Ovary (tissue), 3 donors: ENCODE data around the gene CDH16.

ENCODE experiments used
- POLR2A ChIP-seq: fragments of 450-650 bp; IDR thresholded peaks from one replicate; pipeline ENCODE4 v1.6.1; 2017; ENCODE audit warnings: antibody characterized with exemption, mild to moderate bottlenecking, moderate library complexity
- TF ChIP-seq, protein P1 (sequence below), 3 donors: fragments of 450-650 bp in 2 of 3; fragments of 200-600 bp in 1 of 3; IDR thresholded peaks; one replicate each; pipeline versions ENCODE4 v1.5.1 to v1.8.0; 2016 to 2022; ENCODE audit warnings: antibody characterized with exemption in 3 of 3, mild to moderate bottlenecking in 1 of 3
- donor health status: DM: no; HTN: no; CAD: no.

DNA sequence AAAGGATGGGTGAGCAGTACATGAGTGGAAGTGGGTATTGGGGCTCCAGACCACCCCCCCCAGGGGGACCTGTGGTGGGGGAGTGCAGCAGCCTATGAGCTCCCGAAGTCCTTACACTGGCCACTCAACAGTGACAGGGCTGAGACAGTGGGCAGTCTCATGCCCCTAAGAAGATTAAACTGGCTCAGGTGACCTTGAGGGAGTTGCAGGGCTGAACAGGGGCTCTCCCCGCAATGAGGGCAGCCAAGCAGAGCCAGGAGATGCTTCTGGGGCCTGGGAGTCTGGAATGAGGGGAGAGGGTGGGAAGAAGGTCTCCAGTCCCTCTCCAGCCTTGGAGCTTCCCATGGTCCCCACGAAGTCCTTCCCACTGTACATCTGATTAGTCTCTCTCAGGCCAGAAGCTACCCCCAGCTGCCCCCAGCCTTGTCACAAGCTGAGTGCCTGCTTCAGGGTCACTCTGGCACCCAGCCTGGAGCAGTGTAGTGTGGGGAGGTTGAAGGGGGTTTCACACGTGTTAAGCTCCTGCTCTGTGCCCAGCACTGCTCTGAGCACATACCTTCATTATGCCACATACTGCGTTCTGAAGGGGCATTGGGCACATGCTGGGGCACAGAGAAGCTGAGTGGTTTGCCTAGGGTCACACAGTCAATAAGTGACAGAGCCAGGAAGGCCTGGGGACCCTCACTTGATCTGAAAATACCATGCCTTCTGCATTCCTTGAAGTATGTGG lies 1.0 kb upstream of the CDH16 start:
- TF ChIP-seq, protein P1, sequence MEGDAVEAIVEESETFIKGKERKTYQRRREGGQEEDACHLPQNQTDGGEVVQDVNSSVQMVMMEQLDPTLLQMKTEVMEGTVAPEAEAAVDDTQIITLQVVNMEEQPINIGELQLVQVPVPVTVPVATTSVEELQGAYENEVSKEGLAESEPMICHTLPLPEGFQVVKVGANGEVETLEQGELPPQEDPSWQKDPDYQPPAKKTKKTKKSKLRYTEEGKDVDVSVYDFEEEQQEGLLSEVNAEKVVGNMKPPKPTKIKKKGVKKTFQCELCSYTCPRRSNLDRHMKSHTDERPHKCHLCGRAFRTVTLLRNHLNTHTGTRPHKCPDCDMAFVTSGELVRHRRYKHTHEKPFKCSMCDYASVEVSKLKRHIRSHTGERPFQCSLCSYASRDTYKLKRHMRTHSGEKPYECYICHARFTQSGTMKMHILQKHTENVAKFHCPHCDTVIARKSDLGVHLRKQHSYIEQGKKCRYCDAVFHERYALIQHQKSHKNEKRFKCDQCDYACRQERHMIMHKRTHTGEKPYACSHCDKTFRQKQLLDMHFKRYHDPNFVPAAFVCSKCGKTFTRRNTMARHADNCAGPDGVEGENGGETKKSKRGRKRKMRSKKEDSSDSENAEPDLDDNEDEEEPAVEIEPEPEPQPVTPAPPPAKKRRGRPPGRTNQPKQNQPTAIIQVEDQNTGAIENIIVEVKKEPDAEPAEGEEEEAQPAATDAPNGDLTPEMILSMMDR (IDR thresholded peaks at IDR 0.05): no peak
- no peak for TF ChIP-seq POLR2A
